Left lobe of liver (tissue), 2 donors: Measurements from ENCODE around the gene CCDC110. TPM values are rescaled to one million over a fixed set of nuclear protein-coding genes. Genes with fewer than 3 reads are reported as not detected.

ENCODE experiments used
- ATAC-seq: fragments of 200-7000 bp; cut with Tn5 transposase; one replicate; pipeline ENCODE4 v1.9.1; 2020; ENCODE audit warnings: mild to moderate bottlenecking, moderate library complexity
- DNase-seq: peaks from one replicate; pipeline ENCODE4 v3.0.0-alpha.2; 2020; ENCODE audit warnings: low spot score
- total RNA-seq: library from RNA; stranded (reverse); gene quantifications from one replicate; pipeline ENCODE4 v1.2.1, GENCODE V29; 2021
- donor health status: DM: no; HTN: no; CAD: no; lungs with moderate emphysema.
- donor health status: DM: no; HTN: yes; CAD: no.

The CCDC110 gene
- total RNA-seq, 1 donor from 2014 or later = 0.30 TPM

GRCh38 chr4:185473247-185473646 is 1.7 kb upstream of the CCDC110 start:
- DNase-seq (no peak), ATAC-seq (no peak)

- ATAC-seq (no peak), DNase-seq (no peak)
These were observed 590 bp upstream of the CCDC110 start for GRCh38 chr4:185472103-185472542.

- ATAC-seq (peak; percentile 53), DNase-seq (peak; percentile 82)
These were observed 885 bp downstream of the CCDC110 start for GRCh38 chr4:185470501-185471195.

- ATAC-seq (no peak), DNase-seq (no peak)
These were observed 1.9 kb downstream of the CCDC110 start for GRCh38 chr4:185469580-185470154.

- DNase-seq (no peak), ATAC-seq (no peak)
These were observed 2.5 kb downstream of the CCDC110 start for GRCh38 chr4:185468999-185469398.

- no peak for ATAC-seq
- no peak for DNase-seq
These were observed 3.5 kb downstream of the CCDC110 start for GRCh38 chr4:185467991-185468390.

GRCh38 chr4:185467101-185467500 is 4.4 kb downstream of the CCDC110 start:
- no peak for DNase-seq
- ATAC-seq = no peak

- DNase-seq (no peak), ATAC-seq (no peak)
These were observed 5.8 kb downstream of the CCDC110 start for GRCh38 chr4:185465707-185466106.

GRCh38 chr4:185464887-185465286 is 6.6 kb downstream of the CCDC110 start:
- DNase-seq = no peak
- ATAC-seq = no peak

GRCh38 chr4:185464183-185464582 is 7.3 kb downstream of the CCDC110 start:
- ATAC-seq = no peak

GRCh38 chr4:185463541-185463940 is 8.0 kb downstream of the CCDC110 start:
- ATAC-seq (no peak), DNase-seq (no peak)

More at GRCh38 chr4:185464183-185464582, 7.3 kb downstream of the CCDC110 start:
- DNase-seq = no peak

- ATAC-seq = no peak
- no peak for DNase-seq
These were observed 10.0 kb downstream of the CCDC110 start for GRCh38 chr4:185461565-185461964.

- no peak for DNase-seq
- no peak for ATAC-seq
These were observed 14.4 kb downstream of the CCDC110 start for GRCh38 chr4:185457136-185457535.

GRCh38 chr4:185456131-185456530 is 15.4 kb downstream of the CCDC110 start:
- ATAC-seq (peak; percentile 62), DNase-seq (no peak)

GRCh38 chr4:185445209-185445608 is 26.3 kb downstream of the CCDC110 start:
- no peak for DNase-seq
- ATAC-seq = no peak

GRCh38 chr4:185441479-185441878 is 30.1 kb downstream of the CCDC110 start:
- DNase-seq = no peak
- no peak for ATAC-seq

GRCh38 chr4:185437809-185438208 is 33.7 kb downstream of the CCDC110 start:
- no peak for ATAC-seq
- no peak for DNase-seq

GRCh38 chr4:185435466-185435865 is 36.1 kb downstream of the CCDC110 start:
- ATAC-seq (no peak), DNase-seq (no peak)

GRCh38 chr4:185429660-185430059 is 41.9 kb downstream of the CCDC110 start:
- no peak for ATAC-seq

GRCh38 chr4:185426960-185427688 is 44.4 kb downstream of the CCDC110 start:
- no peak for DNase-seq
- ATAC-seq = no peak

More at GRCh38 chr4:185429660-185430059, 41.9 kb downstream of the CCDC110 start:
- no peak for DNase-seq

- peak; percentile 95 for ATAC-seq
- DNase-seq = peak; percentile 94
These were observed 45.7 kb downstream of the CCDC110 start, which contains the start of gene UFSP2 for GRCh38 chr4:185425647-185426352. TSS of gene UFSP2 (minus strand) at chr4:185425964. CDS start at chr4:185425868, 96 bp downstream.
